ENCODE measurements around the gene MYO5C.

MYO5C gene

GRCh38 chr15:52278135-52278534, 17.5 kb downstream of the MYO5C start:
- no peak for DNase-seq

DNA sequence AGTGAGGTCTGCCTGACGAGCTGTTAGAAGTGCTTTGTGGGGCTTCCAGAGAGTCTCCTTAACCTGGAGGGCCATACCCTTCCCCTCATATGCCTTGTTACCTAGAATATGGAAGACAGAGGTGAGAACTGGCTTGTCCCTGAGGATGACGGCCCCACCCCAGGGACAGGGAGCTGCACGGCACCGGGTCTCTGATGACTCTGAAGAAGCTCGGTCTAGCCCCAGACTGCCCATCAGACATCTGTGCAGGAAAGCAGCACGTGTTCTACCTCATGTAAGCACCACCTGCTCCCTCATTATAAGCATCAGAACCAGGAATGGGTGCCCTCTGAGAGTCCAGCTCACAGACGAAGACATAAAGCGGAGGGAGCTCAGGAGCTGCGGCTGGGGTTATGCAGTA, 18.0 kb downstream of the MYO5C start:
- no peak for DNase-seq

DNA sequence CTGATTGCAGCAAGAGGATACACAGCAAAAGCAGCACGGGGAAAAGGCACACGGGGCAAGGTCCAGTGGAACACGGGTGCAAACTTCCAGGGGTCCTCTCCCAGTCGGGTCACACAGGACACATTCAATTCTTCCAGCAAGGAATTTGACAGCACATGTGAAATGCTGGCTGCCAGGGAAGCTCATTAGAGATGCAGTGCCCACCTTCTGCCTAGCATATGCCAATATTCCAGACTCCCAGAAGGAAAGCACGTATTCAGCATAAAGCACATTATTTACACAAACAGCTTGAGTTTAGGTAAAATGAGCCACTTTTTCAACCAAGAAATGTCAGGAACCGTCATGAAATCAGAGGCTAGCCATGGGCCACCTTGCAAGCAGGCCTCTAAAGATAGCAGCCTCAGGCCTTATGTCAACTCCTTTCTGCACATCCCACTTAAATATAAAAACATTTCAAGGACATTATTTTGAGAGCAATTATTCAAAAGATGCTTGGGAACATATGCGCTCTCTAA, 19.3 kb downstream of the MYO5C start:
- no peak for DNase-seq

- no peak for DNase-seq
Observed at GRCh38 chr15:52263563-52264282, 31.9 kb downstream of the MYO5C start.

DNA sequence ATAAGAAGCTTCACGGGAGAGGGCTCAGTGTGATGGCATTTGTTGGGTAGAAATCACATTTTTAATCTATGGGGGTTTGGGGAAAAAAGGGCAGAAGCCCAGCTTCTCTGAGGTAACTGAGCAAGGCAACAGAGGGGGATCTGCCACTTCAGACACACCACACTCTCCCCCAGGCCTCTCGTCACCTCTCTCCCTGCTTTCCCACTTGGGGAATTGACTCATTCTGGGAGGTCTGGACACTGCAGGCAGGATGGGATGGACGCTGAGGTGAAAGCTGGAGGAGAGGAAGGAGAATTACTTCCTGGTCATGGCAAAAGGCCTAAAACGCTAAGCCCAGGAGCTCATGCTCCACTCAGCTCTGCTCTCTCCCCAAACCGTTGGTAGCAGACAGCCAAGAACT, 33.2 kb downstream of the MYO5C start:
- no peak for DNase-seq

DNA sequence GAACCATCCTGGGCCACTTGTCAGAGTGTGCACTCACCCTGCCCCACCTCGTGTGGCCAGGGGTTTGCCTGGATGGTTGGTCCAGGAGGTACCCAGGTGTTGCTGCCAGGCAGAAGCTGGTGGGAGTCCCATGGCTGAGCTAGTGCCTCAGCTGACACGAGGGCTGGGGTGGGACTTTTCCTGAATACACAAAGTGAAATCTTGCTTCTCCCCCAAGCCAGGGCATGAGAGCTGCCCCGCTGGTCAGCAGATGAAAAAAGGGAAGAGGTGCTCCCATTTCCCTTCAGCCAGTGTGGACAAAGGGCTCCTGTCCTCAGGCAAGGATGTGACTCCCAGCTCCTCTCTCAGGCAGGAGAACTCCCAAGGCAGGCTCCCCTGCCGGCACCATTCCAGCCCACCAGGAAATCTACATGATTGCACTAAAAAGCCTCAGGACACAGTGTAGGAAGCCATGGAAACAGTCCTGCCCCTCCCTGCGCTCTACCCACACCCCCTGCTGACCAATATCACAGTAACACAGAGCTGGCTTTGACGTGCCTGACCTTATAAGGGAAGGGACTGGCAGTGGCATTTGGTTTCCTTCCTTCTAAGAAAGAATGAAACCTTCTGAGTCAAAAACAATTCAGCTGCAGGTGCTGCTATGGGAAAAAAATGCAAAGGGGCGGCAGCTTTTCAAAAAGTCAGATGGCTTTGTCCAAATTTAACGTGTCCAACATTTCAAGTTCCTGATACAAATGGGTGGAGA, 33.9 kb downstream of the MYO5C start:
- DNase-seq = peak; percentile 96

- DNase-seq = no peak
Observed at GRCh38 chr15:52261026-52261425, 34.6 kb downstream of the MYO5C start.

DNA sequence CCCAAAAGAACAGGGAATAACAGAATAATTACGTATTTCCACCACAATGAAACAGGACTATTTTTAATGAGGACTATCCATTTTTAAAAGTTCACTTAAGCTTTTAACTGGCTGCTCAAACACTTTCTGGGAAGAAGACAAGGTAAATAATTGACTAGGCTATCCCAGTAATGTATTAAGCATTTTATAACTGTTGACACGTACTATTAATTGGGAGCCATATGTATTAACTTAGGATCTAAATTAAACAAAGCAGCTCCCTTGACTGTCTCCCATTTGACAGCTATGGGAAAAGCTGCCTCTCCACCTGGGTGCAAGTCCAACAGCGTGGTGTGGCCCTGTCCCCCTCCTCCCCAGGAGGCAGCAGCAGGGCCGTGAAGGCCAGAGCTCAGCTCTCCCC, 36.1 kb downstream of the MYO5C start:
- no peak for DNase-seq

DNA sequence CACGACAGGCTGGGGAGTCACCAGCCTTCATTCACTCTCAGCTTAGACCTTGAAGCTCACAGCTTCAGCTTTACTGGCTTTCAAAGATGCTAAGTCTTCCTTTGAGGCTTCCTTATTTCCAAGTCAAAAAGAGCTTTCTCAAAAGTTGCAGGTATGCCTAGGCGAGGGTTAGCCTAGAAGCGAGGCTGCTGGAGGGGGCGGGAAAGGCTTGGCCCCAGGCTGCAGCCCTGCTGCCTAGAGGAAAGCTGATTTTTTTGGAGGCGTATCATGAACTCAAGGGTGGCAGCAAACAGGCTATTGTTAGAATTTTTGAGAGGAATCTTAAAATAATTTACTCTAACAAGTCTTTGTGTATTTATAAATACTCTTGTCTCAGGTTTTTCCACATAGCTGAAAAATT, 37.1 kb downstream of the MYO5C start:
- DNase-seq = no peak

- no peak for DNase-seq
Observed at GRCh38 chr15:52257734-52258062, 37.9 kb downstream of the MYO5C start.

- DNase-seq = peak; percentile 20
Observed at GRCh38 chr15:52256930-52257733, 38.5 kb downstream of the MYO5C start.

GRCh38 chr15:52256366-52256765, 39.2 kb downstream of the MYO5C start:
- DNase-seq = peak; percentile 80

- DNase-seq = no peak
Observed at GRCh38 chr15:52255935-52256334, 39.7 kb downstream of the MYO5C start.

GRCh38 chr15:52255008-52255407, 40.6 kb downstream of the MYO5C start:
- no peak for DNase-seq

DNA sequence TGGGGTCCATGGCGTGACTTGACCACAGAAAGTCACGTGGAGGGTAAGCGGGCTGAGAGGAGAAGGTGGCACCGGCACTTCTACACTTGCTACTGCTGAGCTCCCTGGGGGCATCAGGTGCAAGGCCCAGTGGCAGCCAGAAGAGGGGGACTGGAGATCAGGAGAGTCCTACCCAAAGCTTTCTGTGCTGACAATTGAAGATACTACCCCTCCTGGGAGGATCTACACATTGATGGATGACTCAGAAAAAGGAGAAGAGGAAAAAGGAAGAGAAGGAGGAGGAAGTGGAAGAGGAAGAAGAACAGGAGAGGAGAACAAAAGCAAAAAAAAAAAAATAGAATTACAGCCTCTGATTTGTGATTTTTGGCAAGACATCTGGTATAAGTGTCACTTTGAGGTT, 41.2 kb downstream of the MYO5C start:
- peak; percentile 20 for DNase-seq

DNA sequence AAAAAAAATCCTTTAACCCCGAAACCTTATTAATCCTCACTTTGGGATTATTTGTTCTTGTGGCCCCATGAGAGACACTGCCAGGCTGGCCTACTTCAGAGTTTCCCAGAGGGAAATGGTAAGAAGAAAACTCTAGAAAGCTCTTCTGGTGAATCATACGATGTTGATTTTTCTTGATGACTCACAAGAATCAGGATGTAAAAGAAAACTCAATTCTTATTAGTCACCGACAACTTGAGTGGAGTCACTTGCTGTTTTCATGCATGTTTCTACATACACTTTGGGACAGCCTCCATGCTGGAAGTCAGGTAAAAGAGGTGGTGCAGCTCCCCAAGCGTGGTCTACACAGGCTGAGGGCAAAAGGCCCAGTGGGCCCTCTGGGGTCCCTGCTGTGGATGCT, 42.8 kb downstream of the MYO5C start:
- peak; percentile 62 for DNase-seq

- no peak for DNase-seq
Observed at GRCh38 chr15:52251144-52251860, 44.3 kb downstream of the MYO5C start.

DNA sequence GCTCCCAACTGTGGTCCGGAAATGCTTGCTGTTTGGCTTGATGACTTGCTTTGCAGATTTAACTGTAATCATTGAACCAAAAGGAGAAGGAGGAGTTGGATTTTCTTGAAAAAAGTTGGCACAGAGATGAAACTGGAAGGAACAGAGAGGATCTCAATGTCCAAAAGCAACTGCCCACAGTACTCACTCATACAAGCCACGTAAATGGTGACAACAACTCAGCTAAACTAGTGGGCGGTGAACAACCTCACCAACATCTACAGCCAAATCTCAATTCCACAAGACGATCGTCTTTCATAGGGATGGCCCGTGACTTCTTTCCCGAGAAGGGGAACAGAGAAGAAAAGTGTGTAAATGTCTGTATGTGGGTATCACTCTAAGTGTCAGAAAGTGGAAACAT, 48.1 kb downstream of the MYO5C start:
- no peak for DNase-seq

- no peak for DNase-seq
Observed at GRCh38 chr15:52246686-52247431, 48.7 kb downstream of the MYO5C start.

DNA sequence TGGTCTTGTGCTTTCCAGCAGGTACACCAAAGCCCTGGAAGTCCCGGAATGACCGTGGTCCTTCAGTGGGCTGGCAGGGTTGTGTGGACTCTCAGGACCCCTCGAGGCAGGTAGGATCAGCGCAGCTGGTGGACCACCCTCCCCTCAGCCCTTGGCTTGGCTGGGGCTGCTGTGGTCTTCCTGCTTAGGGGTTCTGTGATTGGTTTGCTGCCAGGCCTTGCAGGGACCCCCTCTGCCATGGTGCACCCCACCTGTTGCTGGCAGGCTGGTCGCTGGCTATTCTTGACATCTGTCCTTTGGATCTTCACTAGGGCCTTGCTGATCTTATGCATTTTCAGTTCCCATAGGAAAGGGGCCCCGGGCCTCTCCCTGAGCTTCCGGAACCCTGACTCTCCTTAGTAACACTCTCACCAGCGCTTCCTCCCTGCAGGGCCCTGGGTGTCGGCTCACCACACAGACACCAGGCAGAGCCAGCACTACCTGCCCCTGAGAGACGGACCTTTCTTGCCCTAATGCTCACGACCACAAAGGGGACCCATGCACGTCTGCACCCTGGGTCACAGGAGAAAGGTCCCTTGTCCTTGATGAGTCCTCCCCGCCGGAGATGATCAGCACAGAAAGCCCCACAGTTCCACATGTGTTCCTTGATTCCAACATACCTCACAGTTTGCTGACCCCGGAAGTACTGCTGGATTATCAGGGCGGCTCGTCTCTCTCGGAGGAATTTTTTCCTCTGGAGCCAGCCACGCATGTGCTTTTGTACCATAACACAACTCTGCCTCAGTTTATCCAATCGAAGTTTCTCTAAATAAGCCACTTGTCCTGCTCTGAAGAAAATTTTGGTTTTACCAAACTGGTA, 51.7 kb downstream of the MYO5C start:
- no peak for DNase-seq

GRCh38 chr15:52243286-52243685, 52.3 kb downstream of the MYO5C start:
- DNase-seq = no peak
